A549 treated with dexamethasone at 1 μM for 4 hours (cell line): Measurements from ENCODE around the gene AADAC. TPM values are rescaled to one million over a fixed set of nuclear protein-coding genes. Genes with fewer than 3 reads are reported as not detected.

Experiments used
- total RNA-seq: library from RNA; stranded (reverse); fragments of 200-300 nt; extraction: Qiagen RNA extraction; gene quantifications from 5 replicates; pipeline ENCODE4 v1.2.3, GENCODE V29; 2022

The AADAC gene
- total RNA-seq = 9.0 to 12.4 TPM (median 11.0 TPM) in 5 replicates

GRCh38 chr3:151813799-151814198 is at the start of gene AADAC:
TSS of gene AADAC (plus strand) at chr3:151814116. CDS start at chr3:151814163, 47 bp downstream.

DNA sequence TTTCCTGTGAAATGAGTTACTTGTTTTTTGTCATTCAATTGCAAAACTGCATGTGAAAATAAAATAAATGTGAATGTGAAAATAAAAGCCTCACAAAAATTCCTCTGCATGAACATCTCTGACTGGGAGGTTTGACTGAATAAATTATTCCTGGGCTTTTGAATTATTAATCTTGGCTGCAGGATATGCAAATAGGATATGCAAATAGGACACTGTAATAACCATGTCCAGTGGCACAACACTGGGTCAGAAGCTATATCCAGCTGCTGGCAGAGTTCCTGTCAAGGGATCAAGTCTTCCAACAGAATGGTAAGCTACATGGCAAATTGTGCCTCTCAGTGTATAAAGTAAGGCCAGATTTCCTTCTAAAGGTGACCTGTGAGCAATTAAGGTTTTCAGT is 59.5 kb downstream of the AADAC start, which contains the start of gene SUCNR1:
Gene SUCNR1, plus strand, starts transcription at position 246 of the 400 bp plus-strand sequence. CDS start 6,250 bp downstream, outside the sequence.

Other genes starting within 250 kb of the AADAC start
- gene AADACL2, start 80.2 kb upstream of the AADAC start, total RNA-seq = not detected in 5 replicates
- 0.06 to 0.08 TPM (median 0.07 TPM) in 5 replicates for gene SUCNR1, start 59.5 kb downstream of the AADAC start, total RNA-seq